ENCODE results near the gene FXYD6. TPM values are rescaled to one million over a fixed set of nuclear protein-coding genes. Genes with fewer than 3 reads are reported as not detected.
A peak's percentile ranks its signal among the peaks of the same experiment; 100 is the strongest.
"Not testable (repeated sequence)": the region's sequence is repeated elsewhere in the genome, so short reads cannot be mapped to it uniquely, and the experiment has no call there.

Gene FXYD6
- total RNA-seq, 1 donor from 2014 or later, result 113 TPM

GRCh38 chr11:117866526-117866925, 9.9 kb downstream of the FXYD6 start:
- H3K27me3 Mint-ChIP-seq (ENCODE audit: low read depth), result no peaks in the 10 kb centered on the region
- DNase-seq (ENCODE audit: low read depth, low spot score), result no peak
- H3K9me3 Mint-ChIP-seq, result no peaks in the 10 kb centered on the region

GRCh38 chr11:117865546-117865945, 10.9 kb downstream of the FXYD6 start:
- H3K4me3 Mint-ChIP-seq; H3K36me3 Mint-ChIP-seq (ENCODE audit: low read depth); H3K27ac Mint-ChIP-seq (ENCODE audit: unreplicated experiment); H3K27me3 Mint-ChIP-seq (ENCODE audit: low read depth); DNase-seq (ENCODE audit: low read depth, low spot score); H3K9me3 Mint-ChIP-seq: not testable (repeated sequence)
- H3K4me1 Mint-ChIP-seq, result peaks cover 51% of the 10 kb centered on the region

More at GRCh38 chr11:117866526-117866925, 9.9 kb downstream of the FXYD6 start:
- TF ChIP-seq CTCF (conservative IDR thresholded peaks at IDR 0.05), result no peak
- H3K4me1 Mint-ChIP-seq, result peaks cover 47% of the 10 kb centered on the region
- peaks cover 3% of the 10 kb centered on the region for H3K36me3 Mint-ChIP-seq (ENCODE audit: low read depth)
- no peak overlapping the region for H3K27ac Mint-ChIP-seq (ENCODE audit: unreplicated experiment)
- H3K4me3 Mint-ChIP-seq, result no peak overlapping the region

- Mint-ChIP-seq H3K4me1 (peaks cover 32% of the 10 kb centered on the region), H3K27me3 (ENCODE audit: low read depth) (no peaks in the 10 kb centered on the region), H3K4me3 (no peak overlapping the region), H3K36me3 (ENCODE audit: low read depth) (peaks cover 2% of the 10 kb centered on the region), H3K9me3 (no peaks in the 10 kb centered on the region), H3K27ac (ENCODE audit: unreplicated experiment) (no peak overlapping the region)
- no peak for DNase-seq (ENCODE audit: low read depth, low spot score)
- no peak for TF ChIP-seq CTCF (conservative IDR thresholded peaks at IDR 0.05)
Observed at GRCh38 chr11:117863383-117863782, 13.1 kb downstream of the FXYD6 start.

GRCh38 chr11:117862753-117863152, 13.7 kb downstream of the FXYD6 start:
- no peak for DNase-seq (ENCODE audit: low read depth, low spot score)
- H3K36me3 Mint-ChIP-seq (ENCODE audit: low read depth), result no peaks in the 10 kb centered on the region
- H3K27ac Mint-ChIP-seq (ENCODE audit: unreplicated experiment), result no peak overlapping the region
- H3K4me3 Mint-ChIP-seq, result no peak overlapping the region
- peaks cover 30% of the 10 kb centered on the region for H3K4me1 Mint-ChIP-seq
- no peak for TF ChIP-seq CTCF (conservative IDR thresholded peaks at IDR 0.05)
- H3K27me3 Mint-ChIP-seq (ENCODE audit: low read depth), result no peaks in the 10 kb centered on the region
- H3K9me3 Mint-ChIP-seq, result no peaks in the 10 kb centered on the region

GRCh38 chr11:117862019-117862725, 14.3 kb downstream of the FXYD6 start:
- H3K9me3 Mint-ChIP-seq, result no peaks in the 10 kb centered on the region
- peak overlapping the region; percentile 86 for H3K27ac Mint-ChIP-seq (ENCODE audit: unreplicated experiment)
- no peak for TF ChIP-seq CTCF (conservative IDR thresholded peaks at IDR 0.05)
- H3K4me3 Mint-ChIP-seq, result no peak overlapping the region
- no peaks in the 10 kb centered on the region for H3K27me3 Mint-ChIP-seq (ENCODE audit: low read depth)
- DNase-seq (ENCODE audit: low read depth, low spot score), result no peak
- peaks cover 24% of the 10 kb centered on the region for H3K4me1 Mint-ChIP-seq
- H3K36me3 Mint-ChIP-seq (ENCODE audit: low read depth), result no peaks in the 10 kb centered on the region

GRCh38 chr11:117861151-117862018, 15.1 kb downstream of the FXYD6 start:
- Mint-ChIP-seq H3K36me3 (ENCODE audit: low read depth) (peaks cover 3% of the 10 kb centered on the region), H3K4me3 (no peak overlapping the region), H3K27me3 (ENCODE audit: low read depth) (no peaks in the 10 kb centered on the region), H3K4me1 (peaks cover 24% of the 10 kb centered on the region), H3K27ac (ENCODE audit: unreplicated experiment) (peak overlapping the region; percentile 86), H3K9me3 (no peaks in the 10 kb centered on the region)
- TF ChIP-seq CTCF (conservative IDR thresholded peaks at IDR 0.05), result no peak
- peak; percentile 31 for DNase-seq (ENCODE audit: low read depth, low spot score)
